GM19238 (cell line): ENCODE measurements around the gene MAP3K21.

Experiments used
- DNase-seq: peaks from one replicate; pipeline ENCODE4 v3.0.0; 2011; ENCODE audit warnings: low spot score; ENCODE audit not compliant: insufficient read length

The MAP3K21 gene

DNA sequence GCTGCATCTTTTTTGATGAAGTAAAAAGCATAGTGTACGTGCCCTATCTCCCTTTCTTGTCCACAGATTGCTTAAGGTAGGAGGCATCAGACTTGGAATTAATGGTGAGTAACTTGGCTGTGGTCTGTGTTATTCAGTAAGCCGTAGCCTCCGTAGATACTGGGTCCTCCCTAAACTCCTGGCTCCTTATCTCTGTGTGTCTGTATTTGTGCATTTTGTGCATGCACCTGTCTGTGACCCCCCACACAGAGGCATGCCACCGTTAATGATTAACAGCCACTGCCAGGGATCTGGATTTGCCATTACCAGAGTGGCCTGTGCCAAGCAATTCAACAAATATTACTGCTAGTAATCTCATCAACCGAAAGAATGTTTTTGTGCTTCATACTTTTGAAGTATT lies 31.9 kb downstream of the MAP3K21 start:
- DNase-seq, result no peak

DNA sequence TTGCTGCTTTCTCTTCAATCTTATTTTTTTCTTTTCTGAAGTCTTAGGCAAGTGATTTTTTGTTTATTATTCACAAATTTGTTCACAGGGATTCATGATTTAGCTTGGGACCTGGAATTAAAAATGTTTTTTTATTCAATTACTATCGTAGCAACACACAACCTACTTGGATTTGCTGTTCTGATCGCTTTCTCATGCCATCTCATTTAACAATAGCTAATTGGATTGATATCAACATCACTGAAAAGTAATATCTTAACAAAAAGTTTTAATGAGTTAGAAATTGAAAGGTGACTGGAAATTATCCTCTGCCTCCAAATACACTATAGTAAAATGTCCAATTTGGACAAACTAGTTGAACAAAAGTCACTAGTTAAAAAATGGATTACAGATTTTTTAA lies 32.4 kb downstream of the MAP3K21 start:
- DNase-seq, result no peak

- DNase-seq, result no peak
Measured at GRCh38 chr1:233360525-233361102, 33.1 kb downstream of the MAP3K21 start.

DNA sequence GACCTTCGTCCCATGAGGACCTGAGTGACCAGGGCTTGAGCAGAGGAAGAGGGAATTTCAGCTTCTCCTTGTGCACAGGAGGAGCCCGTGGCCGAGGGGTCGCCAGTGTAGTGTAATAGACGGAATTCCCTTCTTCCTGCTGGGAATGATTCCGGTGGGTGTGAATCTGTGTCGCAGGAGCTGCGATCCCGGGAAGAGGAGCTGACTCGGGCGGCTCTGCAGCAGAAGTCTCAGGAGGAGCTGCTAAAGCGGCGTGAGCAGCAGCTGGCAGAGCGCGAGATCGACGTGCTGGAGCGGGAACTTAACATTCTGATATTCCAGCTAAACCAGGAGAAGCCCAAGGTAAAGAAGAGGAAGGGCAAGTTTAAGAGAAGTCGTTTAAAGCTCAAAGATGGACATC lies 34.4 kb downstream of the MAP3K21 start:
- DNase-seq, result no peak

- DNase-seq, result no peak
Measured at GRCh38 chr1:233362743-233363142, 35.2 kb downstream of the MAP3K21 start.

GRCh38 chr1:233364026-233364425 lies 36.5 kb downstream of the MAP3K21 start:
- DNase-seq, result no peak

DNA sequence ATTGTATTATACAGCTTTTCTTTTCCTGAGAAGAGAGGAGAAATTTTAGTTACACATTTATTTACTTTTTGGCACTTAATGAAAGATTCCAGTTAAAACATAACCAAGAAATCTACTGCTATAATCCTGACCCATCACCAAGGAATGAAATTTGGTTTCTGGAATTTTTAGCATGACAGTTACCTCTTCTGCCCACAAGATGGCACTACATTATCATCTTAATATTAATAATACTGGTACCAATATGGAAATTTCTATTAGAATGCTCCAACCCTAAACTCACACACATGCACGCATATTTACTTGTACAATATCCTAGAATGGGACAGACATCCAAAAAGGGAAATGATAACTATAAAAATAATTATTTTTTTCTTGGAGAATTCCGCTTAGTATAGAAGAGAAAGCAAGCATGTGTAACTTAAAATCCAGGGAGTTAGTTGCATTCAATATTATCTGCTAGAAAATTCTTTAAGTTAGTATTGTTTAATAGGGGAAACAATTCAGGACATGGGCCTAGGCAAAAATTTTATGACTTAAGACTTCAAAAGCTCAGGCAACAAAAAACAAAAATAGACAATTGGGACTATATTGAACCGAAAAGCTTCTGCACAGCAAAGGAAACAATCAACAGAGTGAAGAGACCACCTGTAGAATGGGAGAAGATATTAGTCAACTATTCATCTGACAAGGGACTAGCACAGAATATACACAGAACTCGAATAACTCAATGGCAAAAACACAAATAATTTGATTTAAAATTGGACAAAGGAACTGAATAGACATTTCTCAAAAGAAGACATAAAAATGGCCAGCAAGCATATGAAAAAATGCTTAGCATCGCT lies 37.4 kb downstream of the MAP3K21 start:
- no peak for DNase-seq

DNA sequence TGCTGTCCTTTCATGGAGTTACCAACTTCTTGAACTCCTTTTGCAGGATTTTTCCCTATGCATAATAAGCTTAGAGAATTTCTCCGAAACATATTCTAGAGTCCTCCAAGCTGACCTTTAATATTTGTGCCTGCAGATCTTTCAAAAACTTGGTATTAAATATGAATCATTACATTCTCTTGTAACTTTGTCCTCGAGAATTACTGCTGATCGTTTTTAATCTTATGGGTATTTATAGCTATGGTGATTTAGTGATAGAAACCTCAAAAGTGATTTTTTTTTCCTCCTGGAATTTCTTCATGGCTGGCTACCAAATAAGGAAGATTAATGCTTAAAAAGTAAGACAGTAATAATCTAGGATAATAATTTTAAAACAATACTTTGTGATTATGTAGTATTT lies 39.1 kb downstream of the MAP3K21 start:
- no peak for DNase-seq

DNA sequence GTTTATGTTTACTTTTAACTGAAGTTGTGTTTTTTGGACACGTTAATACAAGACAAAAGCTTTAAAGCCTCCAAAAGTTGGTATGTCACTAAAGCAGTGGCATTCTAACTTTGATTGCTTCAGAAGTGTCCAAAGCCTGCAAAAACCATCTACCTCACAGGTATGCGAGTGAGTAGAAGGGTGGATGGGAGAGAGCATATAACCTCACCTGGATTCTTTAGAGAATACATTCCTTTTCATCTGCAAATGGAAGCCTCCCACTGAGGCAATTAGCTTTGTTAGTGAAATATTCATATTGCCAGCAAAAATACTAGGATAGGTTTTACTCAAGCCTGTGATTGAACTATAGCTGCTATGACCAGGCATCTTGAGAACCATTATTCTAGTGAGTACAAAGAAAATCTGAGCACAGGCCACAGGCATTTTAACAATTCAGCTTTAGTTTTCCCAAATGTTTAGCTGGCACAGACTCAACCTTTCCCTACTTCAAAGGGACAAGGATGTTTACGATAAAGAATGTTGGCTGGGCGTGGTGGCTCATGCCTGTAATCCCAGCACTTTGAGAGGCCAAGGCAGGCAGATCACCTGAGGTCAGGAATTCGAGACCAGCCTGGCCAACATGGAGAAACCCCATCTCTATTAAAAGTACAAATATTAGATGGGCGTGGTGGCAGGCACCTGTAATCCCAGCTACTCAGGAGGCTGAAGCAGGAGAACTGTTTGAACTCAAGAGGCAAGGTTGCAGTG lies 39.7 kb downstream of the MAP3K21 start:
- DNase-seq, result no peak

DNA sequence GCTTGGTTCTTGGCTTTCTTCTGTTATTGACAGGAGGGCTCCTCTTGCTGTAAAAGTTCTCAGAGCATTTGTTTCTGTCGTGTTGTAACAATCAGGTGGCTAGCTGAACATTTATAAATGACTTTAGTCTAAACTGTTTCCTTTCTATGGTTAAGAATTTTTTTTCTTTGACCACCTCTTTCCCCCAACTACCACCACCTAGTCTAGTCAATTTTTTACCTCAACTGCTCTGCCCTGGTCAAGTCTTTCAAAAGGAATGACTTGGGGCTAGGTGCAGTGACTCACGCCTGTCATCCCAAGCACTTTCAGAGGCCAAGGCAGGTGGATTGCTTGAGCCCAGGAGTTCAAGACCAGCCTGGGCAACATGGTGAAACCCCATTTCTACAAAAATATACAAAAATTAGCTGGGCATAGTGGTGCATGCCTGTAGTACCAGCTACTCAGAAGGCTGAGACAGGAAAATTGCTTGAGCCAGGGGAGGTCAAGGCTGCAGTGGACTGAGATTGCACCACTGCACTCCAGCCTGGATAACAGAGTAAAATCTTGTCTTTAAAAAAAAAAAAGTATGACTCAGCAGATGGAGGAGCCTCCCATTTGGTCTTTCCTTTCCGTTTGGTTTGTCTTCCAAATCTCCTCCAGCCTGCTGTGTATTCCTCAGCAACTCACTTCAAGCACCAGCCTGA lies 40.7 kb downstream of the MAP3K21 start:
- no peak for DNase-seq

GRCh38 chr1:233368789-233369130 lies 41.2 kb downstream of the MAP3K21 start:
- no peak for DNase-seq

DNA sequence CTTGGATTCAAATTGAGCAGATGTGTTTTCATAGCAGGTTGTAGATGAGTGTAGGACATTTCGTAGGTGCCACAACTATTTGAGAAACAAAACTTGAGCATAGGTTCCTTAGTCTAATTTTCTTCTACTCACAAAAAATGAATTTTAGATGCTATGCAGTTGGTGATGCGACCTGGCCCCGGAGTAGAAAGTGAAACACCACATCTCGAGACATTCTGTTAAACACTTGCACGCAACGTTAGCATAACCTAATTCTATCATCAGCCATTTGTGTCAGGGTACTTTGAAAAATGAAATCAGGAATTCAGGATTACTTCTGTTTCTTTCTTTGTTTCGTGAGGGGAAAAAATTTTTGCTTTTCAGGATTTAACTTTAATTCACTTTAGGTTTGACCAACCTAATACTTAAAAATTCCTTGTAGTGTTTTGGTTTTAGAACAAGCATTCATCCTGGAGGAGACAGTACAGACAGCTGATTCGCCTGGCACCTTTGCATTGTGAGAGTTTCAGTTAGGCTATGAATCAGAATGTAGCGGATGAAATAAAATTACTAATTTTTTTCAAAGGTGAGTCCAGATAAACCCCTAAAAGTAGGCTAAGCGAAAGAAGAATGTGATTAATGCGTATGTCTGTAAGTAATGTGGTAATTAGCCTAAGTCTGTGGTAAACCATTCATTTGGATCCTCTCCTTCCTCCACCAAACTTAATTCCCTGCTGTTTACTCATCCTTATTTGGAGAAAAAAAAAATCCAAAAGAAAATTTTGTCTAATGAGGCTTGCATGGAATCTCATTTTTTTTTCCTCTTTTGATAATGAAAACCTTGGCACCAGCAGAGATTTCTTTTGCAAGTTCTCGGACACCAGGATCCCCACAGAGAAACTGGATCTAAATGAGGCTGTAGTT lies 44.9 kb downstream of the MAP3K21 start:
- no peak for DNase-seq

DNA sequence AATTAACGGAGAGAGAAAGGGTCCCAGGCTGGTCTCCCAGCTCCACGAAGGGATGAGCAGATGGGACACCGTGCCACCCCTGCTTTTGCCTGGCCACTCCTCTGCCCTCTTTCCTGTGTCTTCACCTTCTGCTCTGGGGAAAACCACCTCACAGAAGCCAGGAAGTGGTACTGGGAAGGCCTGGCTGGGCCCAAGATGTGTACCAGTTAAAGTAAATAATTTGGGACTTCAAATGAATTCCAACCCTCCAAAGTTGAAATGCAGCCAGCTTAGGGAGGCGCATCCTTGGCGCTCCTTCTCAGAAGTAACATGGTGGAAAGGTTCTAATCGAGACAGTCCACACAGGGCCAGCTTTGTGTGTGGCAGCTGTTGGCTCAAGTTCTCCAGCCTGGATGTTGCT lies 45.7 kb downstream of the MAP3K21 start:
- DNase-seq, result no peak

DNA sequence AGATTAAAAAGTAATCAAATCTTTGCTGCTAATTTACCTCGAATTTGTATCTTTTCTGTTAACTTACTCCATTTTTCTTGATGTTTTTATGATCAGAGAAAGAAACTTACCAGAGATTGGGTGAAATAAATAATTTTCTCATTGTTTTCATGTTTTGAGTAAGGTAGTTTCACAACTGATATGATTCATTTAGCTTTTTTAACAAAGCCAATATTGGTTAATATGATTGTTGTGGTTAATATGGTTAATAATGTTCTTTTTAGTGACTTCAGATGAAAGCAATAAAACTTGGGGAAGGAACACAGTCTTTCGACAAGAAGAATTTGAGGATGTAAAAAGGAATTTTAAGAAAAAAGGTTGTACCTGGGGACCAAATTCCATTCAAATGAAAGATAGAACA lies 48.1 kb downstream of the MAP3K21 start:
- no peak for DNase-seq

- DNase-seq, result no peak
Measured at GRCh38 chr1:233376382-233377110, 49.0 kb downstream of the MAP3K21 start.

DNA sequence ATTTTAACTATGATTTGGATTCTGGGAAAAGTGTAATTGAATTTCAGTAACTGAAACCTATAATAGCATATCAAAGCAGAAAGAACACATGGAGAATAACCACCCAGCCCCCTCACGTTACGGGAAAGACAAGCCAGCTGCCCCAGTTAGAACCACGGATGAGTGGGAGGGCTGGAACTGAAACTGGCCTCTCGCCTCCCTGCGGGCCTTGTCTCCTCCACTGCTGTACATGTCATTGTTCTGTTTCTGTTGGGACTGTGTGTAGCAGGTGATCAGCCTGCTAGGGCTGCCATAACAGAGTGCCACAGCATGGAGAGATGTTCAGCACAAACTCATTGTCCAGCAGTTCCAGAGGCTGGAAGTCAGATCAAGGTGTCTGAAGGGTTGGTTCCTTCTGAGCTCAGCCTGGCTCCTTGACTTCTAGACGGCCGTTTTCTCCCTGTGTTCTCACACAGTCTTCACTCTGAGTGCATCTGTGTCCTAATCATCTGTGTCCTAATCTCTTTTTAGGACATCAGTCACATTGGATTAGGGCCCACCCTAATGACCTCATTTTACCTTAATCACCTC lies 52.4 kb downstream of the MAP3K21 start:
- no peak for DNase-seq

- no peak for DNase-seq
Measured at GRCh38 chr1:233381806-233382205, 54.3 kb downstream of the MAP3K21 start.

GRCh38 chr1:233383984-233384383 lies 56.5 kb downstream of the MAP3K21 start:
- no peak for DNase-seq

GRCh38 chr1:233386336-233386735 lies 58.8 kb downstream of the MAP3K21 start:
- no peak for DNase-seq

DNA sequence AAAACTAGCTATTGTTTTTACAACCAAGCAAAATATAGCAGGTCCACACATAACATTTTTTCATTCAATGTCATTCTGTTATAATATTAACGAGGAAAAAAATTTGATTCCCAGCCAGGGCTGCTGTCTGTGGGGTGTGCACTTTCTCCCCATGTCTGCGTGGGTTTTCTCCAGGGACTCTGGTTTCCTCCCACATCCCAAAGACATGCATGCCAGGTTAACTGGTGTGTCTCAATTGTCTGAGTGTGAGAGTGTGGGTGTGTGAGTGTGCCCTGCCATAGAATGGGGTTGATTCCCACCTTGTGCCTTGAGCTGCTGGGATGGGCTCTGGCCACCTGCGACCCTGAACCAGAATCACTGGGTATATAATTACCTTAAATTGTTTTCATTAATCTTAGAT lies 60.1 kb downstream of the MAP3K21 start:
- DNase-seq, result no peak
